ENCODE data around the gene MAN2A2.

The MAN2A2 gene

DNA sequence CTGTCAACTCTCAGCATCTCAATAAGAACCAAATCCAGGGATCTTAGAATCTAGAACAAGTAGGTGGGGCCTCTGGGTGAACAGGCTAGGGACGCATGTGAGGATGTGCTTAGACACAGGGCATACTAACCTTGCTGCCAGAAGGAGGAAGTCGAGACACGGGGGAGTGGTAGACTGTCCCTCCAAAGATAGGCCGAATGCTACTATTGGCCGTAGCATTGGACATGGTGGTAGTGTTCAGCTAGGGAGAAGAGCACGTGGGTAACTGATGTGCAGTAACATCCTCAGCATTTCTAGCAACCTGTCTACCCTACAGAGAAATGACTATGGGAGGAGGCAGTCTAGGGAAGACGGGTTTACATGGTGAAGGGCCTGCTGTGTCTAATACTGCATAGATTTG is 67.2 kb downstream of the MAN2A2 start:
- DNase-seq: no peak

DNA sequence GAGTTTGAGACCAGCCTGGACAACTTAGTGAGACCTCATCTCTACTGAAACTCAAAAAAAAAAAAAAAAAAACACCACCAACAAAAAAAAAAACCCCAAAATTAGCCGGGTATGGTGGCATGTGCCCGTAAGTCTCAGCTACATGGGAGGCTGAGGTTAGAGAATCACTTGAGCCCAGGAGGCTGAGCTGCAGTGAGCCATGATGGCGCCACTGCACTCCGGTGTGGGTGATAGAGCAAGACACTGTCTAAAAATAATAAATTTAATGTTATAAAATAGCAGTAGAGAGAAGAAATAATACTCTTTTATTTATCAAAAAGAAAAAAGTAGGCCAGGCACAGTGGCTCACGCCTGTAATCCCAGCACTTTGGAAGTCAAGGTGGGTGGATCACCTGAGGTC is 69.0 kb downstream of the MAN2A2 start:
- DNase-seq: no peak

All from hematopoietic multipotent progenitor cell treated with erythropoietin and hydrocortisone succinate and interleukin-3 and kit ligand, for 4 days (in vitro differentiated cells).